Hepatocyte (in vitro differentiated cells): ENCODE data around the gene SCYGR4.

Experiments used
- EZH2 ChIP-seq: fragments of 200-600 bp; sonication (generic); IDR thresholded peaks from 2 replicates; pipeline ENCODE4 v1.6.1; 2016; ENCODE audit warnings: antibody characterized with exemption, mild to moderate bottlenecking, borderline replicate concordance
- EZH2phosphoT487 ChIP-seq: fragments of 200-600 bp; sonication (generic); IDR thresholded peaks from one replicate; pipeline ENCODE4 v1.6.1; 2018; ENCODE audit warnings: antibody characterized with exemption, mild to moderate bottlenecking, low read depth, moderate library complexity; ENCODE audit not compliant: unreplicated experiment, severe bottlenecking
- TF ChIP-seq, protein P1 (sequence below): fragments of 200-600 bp; sonication (generic); IDR thresholded peaks from 2 replicates; pipeline ENCODE4 v1.5.1; 2016; ENCODE audit warnings: antibody characterized with exemption, mild to moderate bottlenecking; ENCODE audit not compliant: poor library complexity

DNA sequence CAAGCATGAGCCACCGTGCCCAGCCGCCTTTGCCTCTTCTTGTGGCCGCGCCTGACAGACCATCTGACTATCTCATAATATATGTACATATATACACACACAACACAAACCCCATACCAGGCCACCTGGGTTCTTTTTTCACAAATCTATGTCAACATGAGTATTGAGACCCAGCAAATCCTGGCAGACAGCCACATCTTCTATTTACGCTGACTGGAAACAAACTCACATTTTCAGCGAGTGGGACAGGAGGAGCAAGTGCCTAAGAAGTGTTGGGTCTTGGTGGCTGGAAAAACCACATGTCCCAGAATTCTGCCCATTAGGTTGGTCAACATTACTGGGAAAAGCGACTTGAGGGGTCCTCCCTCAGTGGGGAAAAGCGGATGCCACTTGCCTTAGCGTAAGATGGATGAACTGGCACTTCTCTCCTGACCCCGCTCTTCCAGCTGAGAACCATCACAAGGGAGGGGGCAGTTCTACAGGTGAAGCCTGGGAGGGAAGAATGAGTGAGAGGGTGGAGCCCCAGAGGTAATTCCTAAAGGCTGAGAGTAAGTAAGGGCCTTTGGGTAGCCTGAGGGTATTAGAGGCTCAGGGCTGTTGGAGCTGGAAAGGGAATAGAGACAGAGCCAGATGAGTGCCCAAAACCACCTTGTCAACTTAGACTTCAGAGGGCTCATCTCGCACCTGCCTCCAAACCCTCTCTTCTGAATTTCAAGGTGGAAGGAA lies 4.6 kb upstream of the SCYGR4 start:
- TF ChIP-seq, protein P1, sequence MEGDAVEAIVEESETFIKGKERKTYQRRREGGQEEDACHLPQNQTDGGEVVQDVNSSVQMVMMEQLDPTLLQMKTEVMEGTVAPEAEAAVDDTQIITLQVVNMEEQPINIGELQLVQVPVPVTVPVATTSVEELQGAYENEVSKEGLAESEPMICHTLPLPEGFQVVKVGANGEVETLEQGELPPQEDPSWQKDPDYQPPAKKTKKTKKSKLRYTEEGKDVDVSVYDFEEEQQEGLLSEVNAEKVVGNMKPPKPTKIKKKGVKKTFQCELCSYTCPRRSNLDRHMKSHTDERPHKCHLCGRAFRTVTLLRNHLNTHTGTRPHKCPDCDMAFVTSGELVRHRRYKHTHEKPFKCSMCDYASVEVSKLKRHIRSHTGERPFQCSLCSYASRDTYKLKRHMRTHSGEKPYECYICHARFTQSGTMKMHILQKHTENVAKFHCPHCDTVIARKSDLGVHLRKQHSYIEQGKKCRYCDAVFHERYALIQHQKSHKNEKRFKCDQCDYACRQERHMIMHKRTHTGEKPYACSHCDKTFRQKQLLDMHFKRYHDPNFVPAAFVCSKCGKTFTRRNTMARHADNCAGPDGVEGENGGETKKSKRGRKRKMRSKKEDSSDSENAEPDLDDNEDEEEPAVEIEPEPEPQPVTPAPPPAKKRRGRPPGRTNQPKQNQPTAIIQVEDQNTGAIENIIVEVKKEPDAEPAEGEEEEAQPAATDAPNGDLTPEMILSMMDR: no peak
- TF ChIP-seq EZH2 (no peak), EZH2phosphoT487 (no peak)
